NCI-H510A (cell line): ENCODE measurements around the gene PAPPA2.
A peak's percentile ranks its signal among the peaks of the same experiment; 100 is the strongest.

Experiments used
- DNase-seq: peaks from one replicate; lab custom pipeline; 2025; lab: John Stamatoyannopoulos, UW

The PAPPA2 gene

DNA sequence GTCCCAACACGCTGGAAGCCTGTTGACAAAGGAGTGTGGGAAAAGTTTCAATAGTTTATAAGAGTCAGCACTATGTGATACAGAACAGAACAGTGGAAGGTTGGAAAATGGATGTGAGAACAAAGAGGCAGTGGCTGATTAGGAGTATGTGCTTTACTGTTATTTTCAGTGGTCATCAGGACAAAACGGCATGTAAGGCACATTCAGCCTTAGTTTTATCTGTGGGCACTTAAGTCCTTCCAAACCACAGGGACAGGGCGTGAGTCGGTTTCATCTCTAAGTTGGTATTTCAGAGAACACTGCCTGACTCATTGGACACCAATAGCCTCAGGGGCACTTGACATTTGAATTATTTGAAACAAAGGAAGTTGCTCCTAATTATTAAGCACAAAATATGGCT is 394.7 kb downstream of the PAPPA2 start:
- DNase-seq = no peak

- DNase-seq = no peak
Measured at GRCh38 chr1:176858433-176858916, 395.5 kb downstream of the PAPPA2 start.

GRCh38 chr1:176863613-176864012 is 400.6 kb downstream of the PAPPA2 start:
- no peak for DNase-seq

DNA sequence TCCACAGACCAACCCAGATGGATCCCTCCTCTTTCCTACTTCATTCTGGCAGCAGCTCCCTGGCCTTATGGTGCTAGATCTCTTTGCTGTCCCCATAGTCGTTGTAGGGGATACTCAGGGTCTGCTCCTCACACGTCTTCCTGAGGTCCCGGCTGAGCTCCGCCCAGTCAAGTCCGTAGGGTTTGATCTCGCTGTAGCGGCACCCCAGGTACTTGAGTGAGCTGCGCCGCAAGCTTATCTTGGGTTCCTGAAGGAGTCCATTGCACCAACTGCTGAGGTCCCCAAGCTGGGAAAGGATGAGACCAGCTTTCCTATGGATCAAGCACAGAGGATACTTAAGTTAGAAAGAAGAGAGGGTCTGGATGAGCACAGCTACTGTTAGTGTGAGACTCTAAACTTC is 401.2 kb downstream of the PAPPA2 start:
- DNase-seq = no peak

DNA sequence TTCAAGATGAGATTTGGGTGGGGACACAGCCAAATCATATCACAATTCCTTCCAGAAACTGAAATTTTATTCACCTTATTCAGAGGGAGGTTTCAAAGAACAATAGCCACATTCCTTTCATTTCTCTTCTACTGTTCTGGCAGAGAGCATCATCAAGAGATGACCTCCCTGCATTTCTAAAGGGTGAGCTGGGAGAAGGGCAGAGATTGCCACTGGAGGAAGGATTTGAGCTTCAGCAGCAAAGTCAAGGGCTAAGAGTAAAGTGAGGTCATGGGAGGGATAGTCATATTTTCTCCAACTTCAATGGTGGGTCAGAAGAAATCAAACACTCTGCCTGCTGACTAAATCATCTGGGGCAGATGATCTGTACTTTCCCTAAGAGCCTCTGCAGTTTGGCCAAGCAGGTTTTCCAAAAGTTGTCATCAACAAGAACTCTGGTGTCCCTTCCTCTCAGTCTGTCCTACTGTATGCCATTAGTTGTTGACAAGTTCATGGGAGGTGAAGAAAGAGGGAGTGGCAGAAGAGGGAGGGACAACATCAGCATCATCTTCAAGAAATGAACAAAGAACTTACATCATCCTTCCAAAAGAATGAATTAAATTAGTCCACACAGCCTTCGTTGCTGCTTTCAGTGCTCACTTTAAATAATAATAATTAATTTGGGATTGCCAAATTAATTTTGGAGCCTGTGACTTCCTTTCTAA is 403.2 kb downstream of the PAPPA2 start:
- no peak for DNase-seq

DNA sequence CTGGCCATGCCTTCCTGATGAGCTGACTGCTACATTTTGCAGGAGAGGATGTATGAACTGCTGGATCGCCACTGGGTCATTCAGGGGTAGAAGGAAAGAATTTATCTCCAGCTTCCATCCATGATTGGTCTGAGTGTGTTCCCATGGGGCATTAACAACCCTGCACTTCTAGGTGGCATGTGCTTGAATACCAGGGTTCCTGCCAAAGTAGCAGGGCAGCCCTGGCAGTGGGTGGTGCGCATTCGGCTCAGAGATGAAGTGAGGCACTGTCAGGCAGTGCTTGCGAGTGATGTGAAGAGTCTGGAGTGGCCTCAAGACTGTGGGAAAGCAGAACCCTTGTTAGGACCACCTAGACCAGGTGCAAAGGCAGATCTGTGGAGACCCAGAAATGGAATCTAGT is 406.6 kb downstream of the PAPPA2 start:
- no peak for DNase-seq

DNA sequence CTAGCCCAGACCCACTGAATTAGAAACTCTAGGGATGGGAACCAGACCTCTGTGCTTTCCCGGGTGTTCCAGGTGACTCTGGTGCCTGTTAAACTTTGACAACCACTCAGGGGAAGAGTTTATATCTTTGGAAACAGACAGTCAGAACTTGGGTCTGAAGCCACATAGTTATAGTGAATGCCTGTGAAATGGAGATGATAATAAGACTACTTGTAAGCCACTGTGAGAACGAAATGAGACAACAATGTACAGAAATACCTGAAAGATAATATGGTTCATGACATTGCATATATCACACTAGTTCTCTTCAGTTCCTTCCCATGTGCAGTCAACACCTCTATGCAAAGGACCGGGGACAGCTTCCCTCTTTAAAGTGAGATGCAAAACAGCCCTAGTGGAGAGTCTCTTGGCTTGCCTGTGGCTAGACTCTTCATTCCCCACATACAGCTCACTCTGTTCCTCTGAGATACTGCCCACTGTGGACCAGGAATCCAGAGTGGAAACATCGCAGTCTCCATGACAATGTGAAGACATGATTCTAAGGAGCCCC is 414.1 kb downstream of the PAPPA2 start:
- DNase-seq = no peak

DNA sequence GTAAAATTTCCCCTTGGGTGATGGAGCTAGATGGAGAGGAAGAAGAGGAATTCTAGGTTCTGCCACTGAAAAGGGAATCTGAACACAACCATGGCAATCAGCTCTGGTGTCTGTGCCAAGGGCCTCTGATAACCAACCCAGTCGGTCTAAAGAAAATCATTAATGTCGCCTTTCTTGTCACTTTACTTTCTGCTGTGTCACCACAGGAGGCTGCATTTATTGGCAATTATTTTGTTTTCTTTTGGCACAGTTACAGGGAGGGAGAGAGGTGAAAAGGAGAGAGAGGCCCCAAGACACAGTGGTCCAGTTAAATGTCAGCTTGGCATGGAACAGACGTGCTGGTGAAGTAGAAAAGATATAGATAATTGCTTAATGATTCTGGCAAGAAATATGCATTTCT is 414.6 kb downstream of the PAPPA2 start:
- no peak for DNase-seq

GRCh38 chr1:176878750-176879536 is 416.0 kb downstream of the PAPPA2 start:
- no peak for DNase-seq

- DNase-seq = no peak
Measured at GRCh38 chr1:176879784-176880620, 417.0 kb downstream of the PAPPA2 start.

GRCh38 chr1:176880955-176881595 is 418.1 kb downstream of the PAPPA2 start:
- DNase-seq = peak; percentile 28

DNA sequence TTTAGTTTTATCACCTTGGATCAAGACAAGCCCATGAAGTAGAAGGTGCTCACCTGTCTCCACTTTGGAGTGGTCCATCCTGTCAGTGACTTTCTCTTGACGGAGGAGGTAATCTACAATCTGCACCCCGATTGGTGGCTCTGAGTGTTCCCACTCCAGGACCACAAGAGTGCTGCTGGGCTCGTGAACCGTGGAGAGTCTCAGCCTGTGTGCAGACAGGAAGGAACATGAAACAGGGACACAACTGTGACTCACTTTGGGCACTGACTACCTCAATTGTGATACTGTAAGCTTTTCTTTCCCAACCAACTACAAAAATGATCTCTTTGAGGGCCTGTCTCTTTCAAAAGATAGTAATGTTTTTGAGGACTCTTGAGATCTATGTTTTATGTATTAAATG is 421.3 kb downstream of the PAPPA2 start:
- no peak for DNase-seq

DNA sequence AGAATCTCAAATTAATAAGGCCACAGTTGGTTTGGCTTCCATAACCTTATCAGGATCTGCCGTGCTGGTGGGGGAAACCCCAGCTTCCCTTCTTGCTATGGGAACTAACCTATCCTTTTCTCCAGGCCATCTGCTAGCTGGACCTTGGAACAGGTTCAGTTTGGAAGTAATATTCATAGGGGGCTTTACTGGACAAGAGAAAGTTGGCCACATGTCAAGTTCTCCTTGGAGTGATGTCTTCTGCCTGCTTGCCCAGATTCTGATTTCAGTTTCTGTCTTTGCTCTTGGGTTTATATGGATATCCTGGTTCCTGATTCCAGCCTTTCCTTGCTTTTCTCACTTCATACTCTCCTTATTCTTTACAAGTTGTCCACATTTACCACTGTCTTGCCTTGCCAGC is 421.9 kb downstream of the PAPPA2 start:
- no peak for DNase-seq

- no peak for DNase-seq
Measured at GRCh38 chr1:176885341-176885740, 422.4 kb downstream of the PAPPA2 start.

DNA sequence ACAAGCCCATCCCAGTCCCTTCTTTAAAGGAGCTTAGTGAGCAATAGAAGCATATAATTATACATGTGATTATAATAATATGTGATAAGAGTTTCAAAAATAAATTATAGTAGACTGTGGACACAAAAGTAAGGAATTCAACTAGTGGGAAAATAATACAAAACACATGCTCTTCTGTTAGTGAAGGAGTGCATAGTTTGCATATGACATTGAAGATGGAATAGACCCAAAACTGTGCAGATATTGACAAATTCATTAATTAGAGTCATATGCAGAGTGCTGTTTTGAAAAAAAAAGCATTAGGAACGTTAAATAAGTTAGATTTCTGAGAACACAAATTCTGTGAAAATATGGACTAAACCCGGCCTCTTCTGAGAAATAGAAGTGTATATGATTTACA is 422.8 kb downstream of the PAPPA2 start:
- DNase-seq = no peak

DNA sequence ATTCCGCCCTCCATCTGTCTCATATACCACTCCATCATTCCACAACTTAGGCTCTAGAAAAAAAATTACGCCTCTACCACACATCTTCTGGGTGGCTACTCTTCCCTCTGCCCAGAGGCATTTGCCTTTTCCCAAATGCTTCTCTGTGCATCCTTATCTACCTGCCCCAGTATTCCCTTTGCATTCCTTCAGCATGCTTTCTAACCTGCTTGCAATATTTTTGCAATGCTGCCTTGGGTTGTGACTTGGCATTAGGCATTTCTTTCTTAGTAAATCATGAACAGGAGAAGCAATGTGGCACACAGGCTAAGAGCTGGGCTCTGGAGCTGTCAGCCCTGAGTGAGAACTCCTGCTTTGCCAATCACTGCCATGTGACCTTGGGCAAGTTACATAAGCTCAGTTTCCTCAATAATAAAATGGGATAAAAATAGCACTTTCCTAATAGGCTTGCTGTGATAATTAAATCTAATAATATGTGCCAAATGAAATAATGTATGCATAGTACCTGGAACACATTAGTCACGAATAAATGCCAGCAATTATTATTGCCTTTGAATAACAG is 425.6 kb downstream of the PAPPA2 start:
- DNase-seq = no peak

- no peak for DNase-seq
Measured at GRCh38 chr1:176893625-176894352, 430.8 kb downstream of the PAPPA2 start.

GRCh38 chr1:176894450-176894849 is 431.5 kb downstream of the PAPPA2 start:
- DNase-seq = no peak
